ENCODE measurements around the gene PLA2G1B.

PLA2G1B gene

DNA sequence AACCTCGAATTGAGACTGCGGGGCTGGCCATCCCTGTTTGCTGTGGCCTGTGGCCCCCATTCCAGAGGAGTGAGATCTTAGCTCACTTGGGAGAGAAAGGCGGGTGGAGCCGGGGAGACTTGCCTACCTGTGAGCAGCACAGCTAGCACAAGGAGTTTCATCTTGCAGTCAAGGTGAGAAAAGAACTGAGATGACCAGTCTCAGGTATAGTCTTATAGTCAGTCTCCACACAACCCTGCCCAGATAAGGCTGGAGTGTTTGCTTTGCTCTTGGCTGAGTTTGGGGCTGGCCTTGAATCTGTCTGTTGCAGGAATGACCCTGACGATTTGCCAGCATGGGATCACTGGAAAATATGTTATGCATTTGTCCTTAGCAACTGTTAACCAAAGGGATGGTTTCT, at the start of gene PLA2G1B:
Gene PLA2G1B (minus strand): TSS at position 187 of the 400 bp plus-strand sequence. CDS start 26 bp downstream, at position 161.
- DNase-seq = no peak

DNA sequence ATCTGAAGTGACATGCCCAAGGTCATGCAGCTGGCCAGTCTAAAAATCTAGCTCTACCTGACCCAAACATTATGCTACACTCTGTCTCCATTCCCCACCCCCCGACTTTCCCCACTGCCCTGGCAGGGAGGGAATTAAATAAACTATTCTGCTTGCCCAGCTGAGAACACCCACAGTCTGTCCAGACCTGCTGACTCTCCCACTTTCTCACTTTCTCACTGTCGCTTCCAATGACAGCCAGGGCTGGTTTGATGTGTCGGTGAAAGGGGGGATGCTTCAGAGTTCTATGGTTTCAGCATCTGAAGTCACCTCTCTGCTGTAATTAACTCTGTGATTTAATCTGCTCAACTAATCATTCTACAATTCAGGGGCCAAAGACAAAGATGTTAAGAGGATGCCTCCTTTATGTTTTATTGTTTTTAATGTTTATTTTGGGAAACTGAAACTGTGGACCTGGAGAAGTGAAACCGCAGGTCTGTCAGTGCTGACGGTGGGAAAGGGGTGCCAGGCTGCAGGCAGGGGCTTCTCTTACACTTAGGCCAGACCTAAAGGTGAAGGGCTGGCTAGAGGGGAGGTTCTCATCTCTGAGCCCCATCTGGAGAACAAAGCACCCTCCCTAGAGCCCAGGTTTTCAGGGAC, 49.5 kb upstream of the PLA2G1B start:
- DNase-seq = no peak

DNA sequence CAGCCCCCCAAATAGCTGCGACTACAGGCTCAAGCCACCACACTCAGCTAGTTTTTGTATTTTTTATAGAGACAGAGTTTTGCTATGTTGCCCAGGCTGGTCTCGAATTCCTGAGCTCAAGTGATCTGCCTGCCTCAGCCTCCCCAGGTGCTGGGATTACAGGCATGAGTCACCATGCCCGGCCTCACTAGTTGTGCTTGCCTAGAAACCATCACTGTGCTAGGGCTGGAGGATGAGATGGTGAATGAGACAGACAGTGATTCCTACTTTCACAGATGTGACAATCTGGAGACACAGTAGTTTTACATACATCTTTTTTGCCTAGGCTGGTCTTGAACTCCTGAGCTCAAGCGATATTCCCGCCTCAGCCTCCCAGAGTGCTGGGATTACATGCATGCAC, 48.8 kb upstream of the PLA2G1B start:
- no peak for DNase-seq

DNA sequence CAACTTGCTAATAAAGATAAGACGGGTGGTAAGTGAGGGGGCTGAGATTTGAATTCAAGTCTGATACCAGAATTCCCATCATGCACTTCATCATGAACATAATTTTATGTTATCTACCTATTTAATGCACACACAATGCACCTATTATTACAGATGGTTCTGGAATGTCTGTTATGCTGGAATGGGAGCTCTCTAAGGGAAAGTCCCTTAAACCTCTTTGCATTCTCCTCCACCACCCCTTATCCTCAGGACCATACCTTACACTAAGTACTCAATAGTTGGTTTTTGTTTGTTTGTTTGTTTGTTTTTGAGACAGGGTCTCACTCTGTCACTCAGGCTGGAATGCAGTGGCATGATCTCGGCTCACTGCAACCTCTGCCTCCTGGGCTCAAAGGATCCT, 48.4 kb upstream of the PLA2G1B start:
- no peak for DNase-seq

DNA sequence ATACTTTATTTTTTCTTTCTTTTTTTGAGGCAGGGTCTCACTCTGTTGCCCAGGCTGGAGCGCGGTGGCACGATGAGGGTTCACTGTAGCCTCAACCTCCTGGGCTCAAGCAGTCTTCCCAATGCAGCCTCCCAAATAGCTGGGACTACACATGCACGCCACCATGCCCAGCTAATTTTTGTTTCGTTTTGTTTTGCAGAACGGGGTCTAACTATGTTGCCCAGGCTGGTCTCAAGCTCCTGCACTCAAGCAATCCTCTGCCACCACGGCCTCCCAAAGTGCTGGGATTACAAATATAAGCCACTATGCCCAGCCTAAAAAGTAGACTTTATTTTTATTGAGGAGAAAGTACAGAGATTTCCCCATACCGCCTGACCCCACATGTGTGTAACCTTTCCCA, 46.1 kb upstream of the PLA2G1B start:
- DNase-seq = no peak

DNA sequence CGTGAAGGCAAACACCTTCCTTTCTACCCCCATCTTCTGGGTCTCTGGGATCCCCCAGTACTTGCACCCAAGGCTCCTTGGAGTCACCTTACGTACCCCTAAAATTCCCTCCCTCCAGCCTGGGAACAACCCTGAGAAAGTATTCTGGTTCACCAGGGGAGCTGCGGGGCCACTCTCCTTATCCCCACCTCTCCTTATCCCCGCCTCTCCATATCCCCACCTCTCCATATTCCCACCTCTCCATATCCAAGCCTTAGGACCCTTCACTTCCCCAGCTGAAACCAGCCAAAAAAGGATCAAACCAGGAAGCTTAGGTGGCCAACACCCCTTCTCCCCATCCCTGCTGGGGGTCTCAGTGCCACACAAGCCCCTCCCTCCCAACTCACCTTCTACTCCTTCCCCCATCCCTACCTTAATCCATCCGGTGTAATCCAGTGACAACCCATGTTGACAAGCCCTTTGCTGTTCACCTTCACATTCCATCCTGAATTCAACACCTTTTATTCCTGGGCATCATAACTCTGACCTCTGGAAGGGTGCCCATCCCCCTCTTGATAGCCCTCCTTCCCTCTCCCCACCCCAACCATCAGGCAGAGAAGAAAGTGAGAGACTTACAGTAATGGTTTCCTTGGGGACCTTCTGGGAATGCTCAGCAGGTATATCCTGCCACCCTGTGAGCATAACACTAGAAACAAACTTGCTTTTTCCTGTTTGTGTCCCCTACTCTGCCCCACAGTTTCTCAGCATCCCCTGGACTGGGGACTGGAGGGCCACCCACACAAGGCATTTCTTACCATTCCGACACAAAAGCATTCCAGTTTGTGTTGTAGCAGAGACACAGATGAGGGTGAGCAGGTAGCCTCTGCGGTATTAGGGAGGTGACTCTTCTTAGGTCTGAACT, 43.0 kb upstream of the PLA2G1B start:
- DNase-seq = no peak

DNA sequence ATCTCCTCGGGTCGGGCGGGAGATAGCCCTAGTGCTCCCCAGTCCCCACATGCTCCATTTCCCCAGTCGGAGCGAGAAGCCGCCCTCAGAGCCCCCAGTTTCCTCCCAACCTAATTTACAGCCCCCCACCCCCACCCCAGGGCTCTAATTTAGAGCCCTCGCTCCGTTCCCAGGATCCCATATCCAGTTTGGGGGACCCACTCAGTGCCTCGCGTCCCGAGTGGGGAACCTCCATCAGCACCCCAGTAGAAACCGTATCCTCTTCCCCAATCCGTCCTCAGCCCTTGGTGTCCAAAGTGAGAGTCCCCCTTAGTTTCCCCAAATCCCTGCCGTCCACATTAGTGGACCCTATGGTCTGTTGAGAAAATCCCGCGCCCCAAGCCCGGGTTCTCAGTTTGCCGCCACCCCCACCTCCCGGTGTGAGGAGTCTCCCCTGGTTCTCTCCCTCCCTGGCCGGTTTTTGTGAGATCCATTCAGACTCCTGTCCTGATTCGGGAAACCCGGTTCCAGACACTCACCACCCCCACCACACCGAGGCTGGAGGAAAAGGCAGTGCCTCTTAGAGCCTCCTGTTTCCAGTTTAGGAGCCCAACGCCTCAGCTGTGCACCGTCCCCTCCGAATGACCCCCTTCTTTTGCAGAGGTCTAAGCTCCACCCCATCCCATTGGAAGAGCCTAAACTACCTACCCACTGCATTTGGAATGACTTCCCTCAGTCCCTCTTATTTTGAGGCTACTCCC, 42.2 kb upstream of the PLA2G1B start:
- DNase-seq = no peak

DNA sequence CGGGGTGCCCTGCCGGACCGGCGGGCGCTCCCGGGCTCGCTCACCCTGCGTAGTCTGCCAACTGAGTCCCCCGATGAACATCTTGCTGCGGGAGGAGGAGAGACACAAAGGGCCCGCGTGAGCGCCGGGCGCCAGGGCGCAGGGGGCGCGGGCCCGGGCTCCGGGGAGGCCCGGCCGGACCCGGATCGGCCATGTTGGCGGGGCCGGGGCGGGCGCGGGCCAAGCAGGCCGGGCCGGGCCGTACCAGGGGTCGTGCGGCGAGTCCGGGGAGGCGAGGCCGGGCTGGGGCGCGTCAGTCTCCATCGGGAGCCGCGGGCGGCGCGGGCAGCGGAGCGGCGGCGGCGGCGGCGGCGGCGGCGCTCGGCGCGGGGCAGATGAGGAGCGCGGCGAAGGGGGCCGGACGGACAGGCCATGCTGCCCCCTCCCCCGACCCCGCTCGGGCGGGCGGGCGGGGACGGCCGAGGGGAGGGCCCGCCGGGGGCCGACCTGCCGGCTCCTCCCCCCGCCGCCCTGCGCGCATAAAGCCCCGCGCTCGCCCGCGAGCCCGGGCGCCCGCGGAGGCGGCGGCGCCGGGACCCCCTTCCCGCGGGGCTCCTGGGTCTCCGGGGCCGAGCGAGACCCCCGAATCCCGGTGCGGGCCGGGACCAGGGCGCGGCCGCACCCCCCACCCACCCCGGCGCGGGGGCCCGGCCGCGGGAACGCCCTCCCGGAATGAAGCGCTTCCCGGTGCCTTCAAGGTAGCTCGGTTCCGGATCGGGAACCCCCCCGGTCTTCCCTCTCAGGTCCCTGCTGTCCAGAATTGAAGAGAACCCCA, 41.4 kb upstream of the PLA2G1B start, which contains the start of gene MSI1:
Gene MSI1 (minus strand): TSS at position 376 of the 814 bp plus-strand sequence. CDS start 73 bp downstream, at position 303.
- no peak for DNase-seq

DNA sequence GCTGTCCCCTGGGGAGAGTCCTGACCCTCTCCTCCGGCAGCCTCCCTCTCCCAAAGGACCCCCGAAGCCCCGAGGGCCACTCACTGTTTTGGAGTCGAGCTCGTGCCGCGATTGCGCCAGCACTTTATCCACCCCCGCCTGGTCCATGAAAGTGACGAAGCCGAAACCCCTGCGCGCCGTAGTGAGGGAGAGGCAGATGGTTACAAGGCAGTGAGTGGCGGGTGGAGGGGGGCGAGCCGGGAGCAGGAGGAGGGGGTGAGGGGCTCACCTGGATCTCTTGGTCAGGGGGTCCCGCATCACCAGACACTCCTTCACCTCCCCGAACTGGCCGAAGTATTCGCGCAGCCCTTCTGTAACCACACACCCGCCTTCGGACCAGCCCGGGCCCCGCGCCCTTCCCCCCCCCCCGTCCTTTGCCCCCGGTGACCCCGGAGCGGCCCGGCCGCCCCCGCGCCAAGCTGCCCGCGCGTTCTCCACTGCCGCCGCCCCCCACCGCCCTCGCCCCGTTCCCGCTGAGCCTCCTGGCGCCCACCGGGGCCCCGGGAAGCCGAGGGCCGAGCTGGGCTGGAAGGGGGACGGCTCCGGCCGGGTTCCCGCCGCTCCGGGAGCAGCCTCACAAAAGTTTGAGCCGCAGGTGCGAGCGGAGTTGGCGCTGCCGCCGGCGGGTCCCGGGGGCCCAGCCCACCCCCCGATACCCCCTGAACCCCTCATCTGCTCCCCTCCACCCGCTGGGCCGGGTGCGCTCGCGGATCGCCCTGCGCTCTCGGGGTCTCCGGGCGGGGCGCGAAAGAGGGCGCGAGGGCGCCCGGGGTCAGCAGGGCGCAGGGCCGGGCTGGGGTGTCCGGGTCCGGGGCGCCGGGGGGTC, 40.6 kb upstream of the PLA2G1B start:
- no peak for DNase-seq

DNA sequence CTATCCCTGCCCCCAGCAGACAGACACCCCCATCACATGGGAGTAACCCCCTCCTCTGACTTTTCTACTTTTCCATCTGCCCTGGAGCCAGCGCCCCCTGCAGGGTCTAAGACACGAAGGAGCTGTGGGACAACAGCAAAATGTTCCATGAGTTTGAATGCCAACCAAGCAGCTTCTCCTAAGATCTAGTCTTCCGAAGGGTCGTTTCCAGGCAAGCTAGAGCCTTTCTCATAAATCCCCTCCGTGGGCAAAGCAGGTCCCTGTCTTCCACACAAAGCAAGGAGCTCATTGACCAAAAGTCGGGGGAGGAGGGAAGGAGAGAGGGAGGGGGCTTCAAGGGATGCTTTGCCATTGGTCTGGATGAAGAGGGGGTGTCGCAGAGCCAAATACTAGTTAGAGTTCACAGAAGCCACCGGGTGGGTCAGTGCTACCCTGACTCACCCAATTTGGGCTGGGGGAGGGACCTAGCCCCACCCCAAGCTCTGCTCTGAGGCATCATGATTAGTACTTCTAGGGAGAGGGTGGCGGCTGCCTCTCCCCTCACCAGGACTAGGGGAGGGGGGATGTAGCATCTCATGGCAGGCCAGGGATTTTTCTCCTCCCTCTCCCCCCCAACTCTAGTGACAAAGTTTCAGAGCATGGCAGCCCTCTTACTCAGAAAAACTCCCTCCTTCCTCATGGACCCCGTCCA, 39.8 kb upstream of the PLA2G1B start:
- no peak for DNase-seq

DNA sequence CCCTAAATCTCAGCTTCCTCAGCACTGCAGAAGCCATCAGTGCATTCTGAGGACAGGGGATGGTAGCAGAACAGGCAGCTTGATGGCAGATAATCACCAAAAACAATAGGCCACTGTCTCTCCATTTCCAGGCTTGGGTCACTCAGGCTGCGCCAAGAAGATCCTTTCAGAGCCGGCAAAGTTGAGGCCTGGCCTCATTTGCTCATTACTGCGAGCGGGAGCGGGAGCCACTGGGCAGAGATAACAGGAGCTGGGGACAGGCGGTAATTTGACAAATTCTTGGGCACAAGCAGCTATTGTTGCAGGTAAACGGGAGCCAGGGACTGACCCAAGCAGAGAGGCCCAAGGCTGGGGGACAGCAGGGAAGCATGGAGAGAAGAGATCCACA, 39.3 kb upstream of the PLA2G1B start:
- no peak for DNase-seq

DNA sequence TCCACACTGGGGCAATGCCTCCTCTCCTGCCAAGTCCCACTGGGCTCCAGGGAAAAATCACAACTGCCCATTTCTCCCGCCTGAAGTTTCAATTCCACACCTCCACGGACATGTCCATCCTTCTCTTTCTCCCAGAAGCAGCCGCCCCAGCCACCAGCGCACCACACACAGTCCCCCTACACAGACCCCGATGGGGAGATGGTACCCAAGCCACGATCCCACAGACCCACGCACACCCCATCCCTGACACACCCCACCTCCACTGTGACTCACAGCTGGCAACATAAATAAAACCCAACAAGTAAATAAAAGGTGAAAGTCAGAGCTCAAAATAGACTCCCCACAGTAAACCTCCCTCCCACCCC, 38.7 kb upstream of the PLA2G1B start:
- DNase-seq = no peak

DNA sequence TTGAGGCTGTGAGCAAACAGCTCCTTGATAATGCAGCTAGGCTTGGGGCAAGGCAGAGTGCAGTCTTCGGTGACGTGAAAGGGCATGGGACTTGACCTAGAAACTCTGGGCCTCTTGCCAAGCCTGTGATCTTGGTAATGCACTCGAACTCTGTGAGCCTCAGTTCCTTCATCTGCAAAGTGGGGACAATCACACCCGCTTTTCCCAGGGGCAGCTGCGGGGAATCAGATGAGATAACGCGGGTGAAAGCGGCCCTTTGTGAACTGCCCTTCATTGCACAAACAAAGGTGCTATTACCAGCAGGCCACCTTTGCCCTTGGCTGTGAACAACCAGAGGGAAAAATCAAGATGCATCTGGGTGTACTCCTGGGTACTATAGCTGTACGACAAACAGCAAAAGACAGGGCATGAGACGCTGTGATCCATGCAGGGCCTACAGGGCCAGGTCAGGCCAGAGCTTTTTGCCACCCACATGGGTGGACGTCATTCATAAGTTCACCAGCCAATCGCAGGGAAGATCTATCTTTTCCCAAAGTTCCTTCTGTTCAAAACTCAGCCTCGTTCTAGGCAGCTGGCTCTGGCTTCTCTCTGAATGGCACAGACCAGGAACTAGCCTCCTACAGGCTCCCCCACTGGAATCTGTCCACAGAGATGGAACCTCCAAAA, 38.2 kb upstream of the PLA2G1B start:
- no peak for DNase-seq

DNA sequence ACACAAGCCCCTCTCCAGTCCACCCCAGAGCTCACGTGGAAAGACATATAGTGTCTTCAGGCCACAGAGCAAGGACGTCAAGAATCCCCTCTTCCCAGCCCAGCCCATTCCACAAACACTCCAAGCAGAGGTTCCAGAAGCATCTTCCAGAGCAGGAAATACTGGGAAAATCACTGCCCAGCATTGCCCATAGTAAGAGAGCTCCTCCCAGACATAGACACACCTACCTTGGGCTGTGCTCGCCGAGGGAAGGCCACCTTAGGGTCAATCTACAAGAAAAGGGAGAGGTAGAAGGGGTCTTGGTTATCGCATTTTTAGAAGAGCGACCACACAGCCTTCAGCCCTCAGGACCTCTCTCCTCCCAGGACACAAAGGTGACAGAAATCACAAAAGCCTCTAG, 36.9 kb upstream of the PLA2G1B start:
- no peak for DNase-seq

DNA sequence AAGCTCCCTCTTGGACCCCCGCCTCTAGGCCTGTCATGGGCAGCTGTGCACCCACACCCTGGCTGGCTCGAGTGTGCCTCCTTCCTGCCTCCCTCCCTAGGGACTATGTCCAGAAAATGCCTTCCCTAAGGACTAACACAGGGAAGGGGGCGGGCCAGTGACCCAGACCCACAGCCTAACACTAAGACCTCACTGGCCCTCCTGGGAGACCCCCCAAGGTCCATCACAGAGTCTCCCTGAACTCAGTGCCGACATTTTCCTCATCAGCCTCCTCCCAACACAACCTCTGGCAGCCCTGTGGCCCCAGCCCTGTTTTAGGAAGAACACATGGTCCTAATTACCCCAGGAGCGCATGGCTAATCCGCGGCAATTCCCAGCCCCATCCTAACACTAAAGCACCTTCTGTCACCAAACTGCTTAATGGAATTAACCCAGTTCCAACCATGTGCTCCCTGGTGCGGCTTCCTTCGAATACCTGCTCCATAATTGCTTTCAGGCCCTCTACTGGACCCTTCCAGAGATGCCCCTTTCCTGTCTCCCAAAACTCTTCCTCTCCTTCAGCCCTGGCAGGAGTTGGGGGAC, 35.8 kb upstream of the PLA2G1B start:
- no peak for DNase-seq

DNA sequence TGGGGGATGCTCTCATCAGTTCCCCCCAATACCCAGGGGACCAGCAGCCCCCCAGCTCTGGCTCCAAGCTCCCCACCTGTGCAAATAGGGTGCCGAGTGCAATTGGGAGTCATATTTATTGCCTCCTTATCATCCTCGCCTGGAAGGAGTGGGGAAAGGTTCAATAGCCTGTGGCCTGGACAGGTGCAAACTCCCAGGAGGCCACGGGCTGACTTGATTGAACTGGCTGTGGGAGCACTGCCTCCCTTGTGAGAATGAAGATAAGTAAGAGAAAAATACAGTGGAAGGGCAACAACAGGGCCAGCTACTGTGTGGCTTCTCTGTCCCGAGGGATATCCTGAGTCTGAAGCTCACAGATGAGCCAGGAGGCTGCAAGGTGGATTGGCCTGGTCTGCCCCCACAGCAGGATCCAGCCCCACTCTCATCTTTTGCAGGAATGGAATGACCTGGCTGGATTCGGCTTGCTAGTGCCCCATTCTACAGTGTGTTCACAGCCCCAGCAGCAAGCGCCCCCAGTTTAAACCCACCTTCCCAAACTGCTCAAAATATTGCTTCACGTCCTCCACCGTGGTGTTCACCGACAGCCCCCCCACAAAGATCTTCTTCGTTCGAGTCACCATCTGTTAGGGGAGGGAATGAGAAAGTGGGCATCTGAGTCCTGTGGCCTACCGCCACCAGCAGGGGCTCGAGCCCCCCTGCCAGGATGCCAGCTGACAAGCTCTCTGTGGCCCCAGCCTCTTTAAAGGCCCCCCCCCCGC, 35.1 kb upstream of the PLA2G1B start:
- no peak for DNase-seq

DNA sequence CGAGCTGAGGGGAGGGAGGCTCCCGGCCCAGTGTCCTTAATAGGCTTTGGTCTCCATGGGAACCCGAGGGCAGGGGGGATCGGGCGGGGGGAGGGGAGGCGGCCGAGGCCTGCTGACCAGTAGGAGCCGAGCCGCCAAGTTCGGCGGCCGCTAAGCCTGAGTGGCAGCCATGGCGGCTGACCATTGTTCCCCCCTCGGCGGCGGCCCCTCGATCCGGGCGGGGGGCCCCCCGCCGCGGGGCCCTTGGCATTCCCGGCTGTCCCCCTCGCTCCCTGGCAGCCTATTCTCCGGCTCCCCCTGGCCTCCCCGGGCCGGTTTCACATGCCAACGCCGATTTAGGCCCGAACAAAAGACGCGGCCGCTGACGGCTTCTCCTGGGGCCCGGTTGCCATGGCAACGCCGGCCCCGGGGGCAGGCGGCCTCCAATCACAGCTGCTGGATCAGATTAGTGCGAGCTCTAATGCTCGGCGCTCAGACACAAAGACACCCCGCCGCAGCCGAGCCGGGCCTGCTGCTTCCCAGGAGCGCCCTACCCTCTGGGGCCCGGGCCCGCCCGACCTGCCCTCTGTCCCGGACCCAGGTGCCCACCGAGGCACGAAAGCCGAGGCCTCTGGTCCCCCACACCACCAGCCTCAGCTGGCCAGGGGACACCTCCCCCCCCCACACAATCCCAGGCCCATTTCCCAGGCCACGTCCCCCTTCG, 34.1 kb upstream of the PLA2G1B start:
- DNase-seq = no peak

DNA sequence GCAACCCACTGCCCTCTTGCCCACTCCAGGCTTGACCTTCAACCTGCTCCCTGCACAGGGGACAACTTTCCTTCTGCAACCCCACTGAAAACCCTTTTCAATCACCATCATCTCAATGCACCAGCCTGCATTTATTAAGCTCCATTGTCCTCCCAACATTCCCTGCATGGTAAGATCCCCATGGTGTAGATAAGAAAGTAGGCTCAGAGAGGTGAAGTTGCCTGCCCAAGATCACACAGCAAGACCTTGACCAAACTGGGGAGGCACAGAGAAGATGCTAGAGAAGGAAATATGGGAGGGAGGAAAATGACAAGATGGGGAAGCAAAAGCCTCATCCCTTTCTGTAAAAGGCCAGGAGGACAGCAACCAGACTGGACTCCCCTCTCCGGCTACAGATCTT, 31.5 kb upstream of the PLA2G1B start:
- no peak for DNase-seq

Measured in activated effector memory CD4-positive, alpha-beta T cell treated with Interleukin-2 at 50 U/mL for 16 hours (primary cell).